ENCODE measurements around the gene VSTM2B. TPM values are rescaled to one million over a fixed set of nuclear protein-coding genes. Genes with fewer than 3 reads are reported as not detected.
A peak's percentile ranks its signal among the peaks of the same experiment; 100 is the strongest.

The VSTM2B gene
- total RNA-seq, 2 donors from 2014 or later = 0.27 TPM; not detected in 1

- ATAC-seq (no peak), DNase-seq (ENCODE audit: low spot score in 2 of 2) (no peak)
- H3K9me3 Mint-ChIP-seq = no peaks in the 10 kb centered on the region
- no peaks in the 10 kb centered on the region for H3K36me3 Mint-ChIP-seq
- no peak overlapping the region for H3K27ac Mint-ChIP-seq
Measured at GRCh38 chr19:29491491-29491890, 34.3 kb upstream of the VSTM2B start.

- Mint-ChIP-seq H3K9me3 (no peaks in the 10 kb centered on the region), H3K36me3 (no peaks in the 10 kb centered on the region), H3K27ac (no peak overlapping the region)
- ATAC-seq (no peak), DNase-seq (ENCODE audit: low spot score in 2 of 2) (no peak)
Measured at GRCh38 chr19:29491995-29492577, 33.7 kb upstream of the VSTM2B start.

DNA sequence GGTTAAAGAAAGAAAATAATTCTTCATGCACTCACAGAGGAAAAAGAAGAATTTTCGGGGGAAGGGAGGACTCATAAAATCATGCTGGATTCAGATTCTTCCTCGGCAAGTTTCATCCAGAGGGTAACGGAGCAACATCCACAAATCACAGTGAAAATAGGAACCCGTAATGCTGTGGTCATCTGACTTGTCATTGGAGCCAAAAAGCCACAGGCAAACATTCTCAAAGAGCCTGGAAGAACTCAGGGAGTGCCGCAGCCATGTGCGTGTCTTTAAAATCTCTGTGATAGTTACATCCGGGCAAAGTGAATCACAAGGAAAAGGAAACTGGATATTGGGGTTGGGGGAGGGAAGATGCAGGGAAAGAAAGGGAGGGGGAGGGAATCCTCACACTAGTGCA lies 33.0 kb upstream of the VSTM2B start:
- no peak for ATAC-seq
- no peaks in the 10 kb centered on the region for H3K36me3 Mint-ChIP-seq
- no peak for DNase-seq (ENCODE audit: low spot score in 2 of 2)

DNA sequence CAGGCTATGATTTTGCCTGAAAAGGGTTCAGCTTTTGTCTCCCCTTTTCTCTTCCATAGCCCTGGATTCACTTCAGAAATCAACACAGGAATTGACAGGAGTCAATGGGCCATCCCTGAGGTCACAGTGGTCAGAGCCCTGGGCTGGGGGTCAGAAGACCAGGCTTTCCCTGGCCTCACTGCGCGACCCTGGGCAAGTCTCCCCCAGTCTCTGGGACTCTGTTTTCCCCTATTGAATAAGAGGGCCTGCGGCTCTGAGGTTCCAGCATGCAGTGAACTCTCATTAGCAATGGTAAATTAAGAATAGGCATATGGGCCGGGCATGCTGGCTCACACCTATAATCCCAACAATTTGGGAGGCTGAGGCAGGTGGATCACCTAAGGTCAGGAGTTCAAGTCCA lies 30.7 kb upstream of the VSTM2B start:
- ATAC-seq (no peak), DNase-seq (ENCODE audit: low spot score in 2 of 2) (no peak)
- H3K27ac Mint-ChIP-seq = no peak overlapping the region
- no peaks in the 10 kb centered on the region for H3K36me3 Mint-ChIP-seq
- no peaks in the 10 kb centered on the region for H3K9me3 Mint-ChIP-seq

More for the DNA sequence above, 33.0 kb upstream of the VSTM2B start:
- H3K27ac Mint-ChIP-seq = no peak overlapping the region
- H3K9me3 Mint-ChIP-seq = no peaks in the 10 kb centered on the region

DNA sequence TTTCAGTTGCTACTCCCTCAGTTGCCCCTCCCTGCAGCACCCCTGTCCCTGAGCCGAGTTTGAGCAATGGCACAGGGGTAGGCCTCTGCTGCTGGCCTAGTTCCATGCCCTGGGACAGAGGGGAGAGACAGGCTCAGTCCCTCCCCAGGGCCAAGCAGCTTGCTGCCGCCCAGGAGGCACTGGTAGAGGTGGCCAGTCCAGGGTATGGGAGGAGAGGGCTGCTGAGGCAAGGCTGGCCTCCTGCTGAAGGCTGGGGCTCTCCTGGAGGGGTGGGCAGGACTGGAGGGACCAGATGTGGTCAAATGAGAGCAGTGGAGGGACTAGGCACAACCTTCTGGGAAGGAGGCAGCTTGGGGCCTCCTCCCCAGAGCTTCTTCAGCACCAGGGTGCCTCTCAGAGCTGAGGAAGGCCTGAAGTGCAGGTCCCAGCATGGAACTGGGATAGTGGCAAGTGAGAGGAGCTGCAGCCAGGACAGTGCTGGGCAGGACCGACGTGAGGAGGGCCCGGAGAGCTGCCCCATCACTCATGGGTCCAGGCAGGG lies 29.8 kb upstream of the VSTM2B start:
- Mint-ChIP-seq H3K9me3 (no peaks in the 10 kb centered on the region), H3K36me3 (no peaks in the 10 kb centered on the region), H3K27ac (no peak overlapping the region)
- DNase-seq (ENCODE audit: low spot score in 2 of 2) = no peak
- ATAC-seq = no peak

DNA sequence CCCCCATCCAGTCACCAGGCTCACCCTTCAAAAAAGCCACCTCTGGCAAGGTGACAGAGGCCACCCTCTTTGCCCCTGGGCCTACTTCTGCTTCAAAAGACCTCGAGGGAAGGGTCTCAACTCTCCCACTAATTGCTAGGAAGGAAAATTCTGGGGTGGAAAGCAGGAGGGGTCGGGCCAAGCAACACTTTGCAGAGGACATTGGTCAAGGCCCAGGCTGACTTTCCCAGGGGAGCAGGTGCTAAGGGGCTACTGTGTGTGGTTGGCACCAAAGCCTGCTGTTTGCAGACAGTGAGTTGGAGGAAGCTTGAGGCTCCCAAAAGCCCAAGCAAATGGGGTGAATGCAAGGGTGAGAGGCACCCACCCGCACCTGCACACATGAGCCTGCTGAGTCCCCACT lies 28.6 kb upstream of the VSTM2B start:
- ATAC-seq = no peak

GRCh38 chr19:29497686-29498436 lies 27.9 kb upstream of the VSTM2B start:
- Mint-ChIP-seq H3K9me3 (no peaks in the 10 kb centered on the region), H3K36me3 (no peaks in the 10 kb centered on the region), H3K27ac (no peak overlapping the region)
- no peak for DNase-seq (ENCODE audit: low spot score in 2 of 2)
- ATAC-seq = no peak

More for the DNA sequence above, 28.6 kb upstream of the VSTM2B start:
- no peak for DNase-seq (ENCODE audit: low spot score in 2 of 2)
- H3K27ac Mint-ChIP-seq = no peak overlapping the region
- H3K9me3 Mint-ChIP-seq = no peaks in the 10 kb centered on the region
- no peaks in the 10 kb centered on the region for H3K36me3 Mint-ChIP-seq

GRCh38 chr19:29499261-29499920 lies 26.4 kb upstream of the VSTM2B start:
- no peaks in the 10 kb centered on the region for H3K36me3 Mint-ChIP-seq
- no peaks in the 10 kb centered on the region for H3K9me3 Mint-ChIP-seq
- no peak overlapping the region for H3K27ac Mint-ChIP-seq
- ATAC-seq (no peak), DNase-seq (ENCODE audit: low spot score in 2 of 2) (no peak)

- no peaks in the 10 kb centered on the region for H3K36me3 Mint-ChIP-seq
- H3K27ac Mint-ChIP-seq = no peak overlapping the region
- DNase-seq (ENCODE audit: low spot score in 2 of 2) = no peak
- H3K9me3 Mint-ChIP-seq = no peaks in the 10 kb centered on the region
- no peak for ATAC-seq
Measured at GRCh38 chr19:29499921-29500590, 25.7 kb upstream of the VSTM2B start.

GRCh38 chr19:29501816-29502580 lies 23.8 kb upstream of the VSTM2B start:
- Mint-ChIP-seq H3K36me3 (no peaks in the 10 kb centered on the region), H3K27ac (no peak overlapping the region), H3K9me3 (no peaks in the 10 kb centered on the region)
- ATAC-seq = no peak
- peak in 1 of 2 donors; percentile 35 for DNase-seq (ENCODE audit: low spot score in 2 of 2)

- no peaks in the 10 kb centered on the region for H3K9me3 Mint-ChIP-seq
- no peak for ATAC-seq
- H3K36me3 Mint-ChIP-seq = no peaks in the 10 kb centered on the region
- H3K27ac Mint-ChIP-seq = no peak overlapping the region
- no peak for DNase-seq (ENCODE audit: low spot score in 2 of 2)
Measured at GRCh38 chr19:29502581-29502850, 23.3 kb upstream of the VSTM2B start.

- H3K27ac Mint-ChIP-seq = no peak overlapping the region
- no peak for ATAC-seq
- H3K36me3 Mint-ChIP-seq = no peaks in the 10 kb centered on the region
- no peak for DNase-seq (ENCODE audit: low spot score in 2 of 2)
- no peaks in the 10 kb centered on the region for H3K9me3 Mint-ChIP-seq
Measured at GRCh38 chr19:29503140-29503758, 22.5 kb upstream of the VSTM2B start.

DNA sequence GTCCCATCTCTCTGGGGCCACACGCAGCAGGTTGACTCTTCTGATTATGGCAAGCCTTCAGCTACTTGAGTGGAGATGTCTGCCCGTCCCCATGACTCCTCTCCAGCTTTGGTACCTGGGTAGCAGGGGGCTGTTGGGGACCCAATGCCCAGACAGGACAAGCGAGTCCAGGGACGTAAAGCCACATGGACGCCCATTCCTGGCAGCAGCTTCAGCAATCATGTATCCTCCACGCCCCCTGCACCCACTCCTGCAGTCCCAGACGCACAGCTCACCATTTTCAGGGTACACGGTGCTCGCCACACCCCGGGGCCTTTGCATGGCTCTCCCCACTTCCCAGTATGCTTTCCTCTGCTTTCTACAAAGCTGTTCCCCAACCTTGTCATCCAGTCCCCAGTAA lies 22.0 kb upstream of the VSTM2B start:
- DNase-seq (ENCODE audit: low spot score in 2 of 2) (no peak), ATAC-seq (no peak)
- no peak overlapping the region for H3K27ac Mint-ChIP-seq
- H3K9me3 Mint-ChIP-seq = no peaks in the 10 kb centered on the region
- no peaks in the 10 kb centered on the region for H3K36me3 Mint-ChIP-seq

DNA sequence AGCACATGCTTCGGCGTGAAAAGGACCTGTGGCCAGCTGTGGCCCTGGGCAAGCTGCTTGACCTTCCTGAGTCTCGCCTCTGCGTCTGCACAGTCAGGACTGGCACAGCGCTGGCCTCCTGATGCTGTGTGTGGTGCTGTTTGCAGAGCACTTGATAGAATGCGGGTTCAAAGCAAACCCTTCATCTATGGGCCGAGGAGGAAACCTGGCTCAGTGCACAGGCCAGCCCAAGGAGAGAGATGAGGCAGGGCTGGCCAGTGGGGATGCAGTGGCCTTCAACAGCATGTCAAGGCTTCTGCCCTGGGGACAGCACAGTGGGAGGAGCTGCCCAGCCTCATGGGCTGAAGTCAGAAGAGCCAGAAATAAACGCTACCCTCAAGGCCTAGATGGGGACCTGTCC lies 21.3 kb upstream of the VSTM2B start:
- DNase-seq (ENCODE audit: low spot score in 2 of 2) (no peak), ATAC-seq (no peak)
- H3K27ac Mint-ChIP-seq = no peak overlapping the region
- no peaks in the 10 kb centered on the region for H3K36me3 Mint-ChIP-seq
- H3K9me3 Mint-ChIP-seq = no peaks in the 10 kb centered on the region

DNA sequence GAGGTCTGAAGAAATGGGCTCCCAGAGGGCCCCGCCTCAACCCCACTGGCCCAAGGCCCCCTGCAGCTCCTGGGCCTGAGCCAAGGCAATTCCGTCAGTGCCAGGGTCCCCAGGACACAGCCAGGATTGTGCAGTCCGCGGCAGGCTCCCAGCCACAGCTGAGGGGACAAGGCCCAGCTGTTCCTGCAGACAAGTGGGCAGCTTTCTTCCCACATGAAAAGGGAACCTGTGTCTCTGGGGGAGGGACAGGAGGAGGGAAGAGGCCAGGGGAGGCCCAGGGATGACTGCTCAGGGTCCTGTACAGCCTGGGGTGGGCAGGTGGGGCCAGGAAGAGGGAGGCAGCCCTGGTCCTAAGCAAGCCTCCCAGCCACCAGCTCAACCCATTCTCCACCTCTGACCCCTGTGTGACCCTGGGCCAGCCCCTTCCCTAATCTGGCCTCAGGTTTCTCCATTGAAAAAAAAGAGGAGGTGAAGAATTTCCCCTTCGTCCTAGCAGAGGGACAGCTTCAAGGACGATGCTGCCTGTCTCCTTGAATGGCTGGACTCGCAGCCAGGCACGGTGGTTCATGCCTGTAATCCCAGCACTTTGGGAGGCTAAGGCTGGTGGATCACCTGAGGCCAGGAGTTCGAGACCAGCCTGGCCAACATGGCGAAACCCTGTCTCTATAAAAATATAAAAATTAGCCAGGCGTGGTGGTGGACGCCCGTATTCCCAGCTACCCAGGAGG lies 20.5 kb upstream of the VSTM2B start:
- ATAC-seq (no peak), DNase-seq (ENCODE audit: low spot score in 2 of 2) (no peak)
- Mint-ChIP-seq H3K27ac (no peak overlapping the region), H3K9me3 (no peaks in the 10 kb centered on the region), H3K36me3 (no peaks in the 10 kb centered on the region)

DNA sequence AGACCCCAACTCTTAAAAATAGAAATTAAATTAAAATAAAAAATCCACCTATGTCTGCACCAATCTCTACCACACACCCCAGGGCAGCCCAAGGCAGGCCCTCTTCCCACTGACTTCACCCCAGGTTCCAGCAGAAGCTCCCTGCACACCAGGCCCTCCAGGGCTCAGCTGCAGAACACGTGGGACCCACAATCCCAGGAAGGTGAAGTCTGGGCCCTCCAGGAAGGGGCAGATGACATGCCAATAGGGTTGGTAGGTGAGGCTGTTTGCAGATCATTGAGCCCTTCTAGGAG lies 19.2 kb upstream of the VSTM2B start:
- ATAC-seq = no peak
- Mint-ChIP-seq H3K27ac (no peak overlapping the region), H3K36me3 (no peaks in the 10 kb centered on the region), H3K9me3 (no peaks in the 10 kb centered on the region)
- DNase-seq (ENCODE audit: low spot score in 2 of 2) = no peak

Measured in activated naive CD4-positive, alpha-beta T cell treated with anti-CD3 and anti-CD28 coated beads, Interleukin-2, amount 50 U/mL, for 72 hours (primary cell).